Upper lobe of left lung (tissue), 6 donors: ENCODE results near the gene IQSEC1. TPM values are rescaled to one million over a fixed set of nuclear protein-coding genes. Genes with fewer than 3 reads are reported as not detected.

Source experiments
- ATAC-seq, 2 donors: fragments of 200-7000 bp; cut with Tn5 transposase; one replicate each; pipeline ENCODE4 v1.9.1; 2022; ENCODE audit warnings: mild to moderate bottlenecking in 2 of 2, moderate library complexity in 2 of 2; ENCODE audit not compliant: low FRiP score in 2 of 2
- DNase-seq, 2 donors: peaks; one replicate each; pipeline ENCODE4 v3.0.0-alpha.2; 2019 to 2020
- H3K27ac ChIP-seq, 4 donors: fragments of 200-600 bp; sonication (generic); one replicate each; pipeline ENCODE4 v1.5.1; 2016 to 2019
- H3K27me3 ChIP-seq, 4 donors: fragments of 200-600 bp; sonication (generic); one replicate each; pipeline ENCODE4 v1.5.1; 2017 to 2019
- H3K36me3 ChIP-seq, 4 donors: fragments of 200-600 bp; sonication (generic); one replicate each; pipeline ENCODE4 v1.5.1; 2016 to 2019
- H3K4me1 ChIP-seq, 4 donors: fragments of 200-600 bp; sonication (generic); one replicate each; pipeline ENCODE4 v1.5.1; 2018 to 2019
- H3K4me3 ChIP-seq, 4 donors: fragments of 200-600 bp; sonication (generic); one replicate each; pipeline ENCODE4 v1.5.1; 2017 to 2019; ENCODE audit warnings: mild to moderate bottlenecking in 2 of 4, moderate library complexity in 1 of 4
- H3K9me3 ChIP-seq, 4 donors: fragments of 200-600 bp; sonication (generic); one replicate each; pipeline ENCODE4 v1.5.1; 2018 to 2019
- EP300 ChIP-seq, 4 donors: sonication (generic); formaldehyde crosslinking; IDR thresholded peaks; one replicate each; pipeline ENCODE4 v1.5.1; 2017; ENCODE audit warnings: antibody characterized with exemption in 4 of 4, control low read depth in 2 of 4
- POLR2A ChIP-seq, 4 donors: fragments of 450-650 bp; IDR thresholded peaks; one replicate each; pipeline ENCODE4 v1.5.1; 2016 to 2017; ENCODE audit warnings: antibody characterized with exemption in 4 of 4, mild to moderate bottlenecking in 2 of 4
- POLR2AphosphoS5 ChIP-seq, 2 donors: sonication (generic); formaldehyde crosslinking; IDR thresholded peaks; one replicate each; pipeline ENCODE4 v1.5.1; 2017; ENCODE audit warnings: antibody characterized with exemption in 2 of 2
- WGBS, 2 donors: methylation state at CpG; one replicate each; pipeline ENCODE4 v1.1.5; 2017 to 2018; 5-methylcytosine and 5-hydroxymethylcytosine counted together
- total RNA-seq, 6 donors: library from RNA; depleted of rRNA in 4 of 6; stranded (reverse); fragments of >200 nt in 4 of 6; gene quantifications; one replicate each; pipeline versions ENCODE4 v1.1.0 to v1.2.1, GENCODE V29; 2016 to 2021
- TF ChIP-seq, protein P1 (sequence below), 6 experiments: fragments of 450-650 bp in 4 of 6; fragments of 200-600 bp in 2 of 6; sonication (generic) in 2 of 6; IDR thresholded peaks; one replicate each; pipeline ENCODE4 v1.5.1; 2016 to 2019; ENCODE audit warnings: antibody characterized with exemption in 6 of 6
- donor health status: DM: no; HTN: no; CAD: no; lungs with moderate emphysema.
- donor health status: DM: no; HTN: yes; CAD: no; lungs with severe emphysema.

Gene IQSEC1
- total RNA-seq, 6 donors from 2014 or later: 51.1 to 105 (median 81.0) TPM

DNA sequence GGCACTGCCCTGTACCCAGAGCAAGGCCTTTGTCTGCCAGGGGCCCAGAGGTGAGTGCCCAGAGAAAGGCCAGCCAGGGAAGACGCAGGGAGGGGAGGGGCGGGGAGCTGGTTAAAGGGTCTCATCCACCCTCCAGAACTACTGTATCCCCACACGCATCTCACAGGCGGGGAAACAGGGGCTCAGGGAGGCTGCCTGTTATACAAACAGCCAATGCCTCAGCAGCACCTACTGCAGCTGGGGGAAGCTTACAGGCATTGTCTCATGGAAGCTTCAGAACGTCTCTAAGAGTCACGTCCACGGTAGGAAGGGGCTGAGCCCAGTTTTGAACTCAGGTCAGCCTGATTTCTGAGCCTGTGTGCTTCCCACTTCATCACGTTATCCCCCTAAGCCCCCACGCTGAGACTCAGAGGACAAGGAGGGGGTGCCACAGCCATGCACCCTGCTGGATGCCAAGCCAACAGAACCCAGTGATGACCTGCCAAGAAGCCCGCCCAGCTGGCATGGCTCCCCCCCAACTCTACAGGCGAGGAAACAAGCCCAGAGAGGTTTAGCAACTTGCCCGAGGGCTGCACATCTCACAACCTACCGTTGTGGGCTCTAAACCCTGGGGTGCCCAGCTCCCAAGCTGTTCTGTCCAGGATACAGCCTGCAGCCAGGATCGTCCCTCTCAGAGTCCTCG is 54.5 kb downstream of the IQSEC1 start:
- WGBS, 2 donors: 72 to 80% methylated on average over 3 to 15 of the region's 15 CpGs
- ATAC-seq: no peak
- Histone ChIP-seq H3K9me3 (no peaks in the 10 kb centered on the region), H3K4me3 (peak overlapping the region in 1 of 4 donors; percentile 21), H3K27ac (peak overlapping the region in 3 of 4 donors; percentile 93 to 96 (median 94)), H3K27me3 (no peaks in the 10 kb centered on the region), H3K36me3 (no peaks in the 10 kb centered on the region), H3K4me1 (peaks cover 17 to 63% (median 47%) of the 10 kb centered on the region in 4 donors)
- no peak for TF ChIP-seq POLR2AphosphoS5 (IDR thresholded peaks at IDR 0.05)
- no peak for TF ChIP-seq EP300 (IDR thresholded peaks at IDR 0.05)
- TF ChIP-seq POLR2A (IDR thresholded peaks at IDR 0.05): no peak
- TF ChIP-seq, protein P1, sequence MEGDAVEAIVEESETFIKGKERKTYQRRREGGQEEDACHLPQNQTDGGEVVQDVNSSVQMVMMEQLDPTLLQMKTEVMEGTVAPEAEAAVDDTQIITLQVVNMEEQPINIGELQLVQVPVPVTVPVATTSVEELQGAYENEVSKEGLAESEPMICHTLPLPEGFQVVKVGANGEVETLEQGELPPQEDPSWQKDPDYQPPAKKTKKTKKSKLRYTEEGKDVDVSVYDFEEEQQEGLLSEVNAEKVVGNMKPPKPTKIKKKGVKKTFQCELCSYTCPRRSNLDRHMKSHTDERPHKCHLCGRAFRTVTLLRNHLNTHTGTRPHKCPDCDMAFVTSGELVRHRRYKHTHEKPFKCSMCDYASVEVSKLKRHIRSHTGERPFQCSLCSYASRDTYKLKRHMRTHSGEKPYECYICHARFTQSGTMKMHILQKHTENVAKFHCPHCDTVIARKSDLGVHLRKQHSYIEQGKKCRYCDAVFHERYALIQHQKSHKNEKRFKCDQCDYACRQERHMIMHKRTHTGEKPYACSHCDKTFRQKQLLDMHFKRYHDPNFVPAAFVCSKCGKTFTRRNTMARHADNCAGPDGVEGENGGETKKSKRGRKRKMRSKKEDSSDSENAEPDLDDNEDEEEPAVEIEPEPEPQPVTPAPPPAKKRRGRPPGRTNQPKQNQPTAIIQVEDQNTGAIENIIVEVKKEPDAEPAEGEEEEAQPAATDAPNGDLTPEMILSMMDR (IDR thresholded peaks at IDR 0.05): no peak
- no peak for DNase-seq

DNA sequence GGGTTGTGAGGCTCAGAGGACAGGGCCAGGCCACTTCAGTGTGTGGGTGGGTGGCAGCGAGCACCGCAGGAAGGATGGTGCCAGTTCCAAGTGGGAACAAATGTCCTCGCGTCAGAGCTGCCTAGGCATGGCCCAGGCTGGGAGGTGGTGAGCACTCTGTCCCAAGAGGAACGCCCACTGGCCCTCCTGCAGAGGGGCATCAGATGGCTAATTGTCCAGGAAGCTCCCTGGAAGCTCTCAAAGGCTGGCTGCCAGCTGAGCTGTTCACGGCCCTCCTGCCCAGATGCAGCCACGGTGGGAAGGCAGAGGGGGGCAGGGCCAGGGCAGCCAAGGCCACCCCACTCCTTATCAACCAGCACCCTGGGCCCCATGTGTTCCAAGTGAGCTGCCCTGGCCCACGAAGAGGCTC is 55.2 kb downstream of the IQSEC1 start:
- H3K36me3 ChIP-seq: no peaks in the 10 kb centered on the region
- ATAC-seq: no peak
- 0 to 51% methylated on average over 1 to 8 of the region's 8 CpGs for WGBS, 2 donors
- no peak overlapping the region for H3K4me3 ChIP-seq
- peaks cover 17 to 67% (median 49%) of the 10 kb centered on the region in 4 donors for H3K4me1 ChIP-seq
- peak overlapping the region in 3 of 4 donors; percentile 93 to 96 (median 94) for H3K27ac ChIP-seq
- DNase-seq: no peak
- H3K27me3 ChIP-seq: no peaks in the 10 kb centered on the region
- no peaks in the 10 kb centered on the region for H3K9me3 ChIP-seq
- TF ChIP-seq POLR2A (IDR thresholded peaks at IDR 0.05): peak in 1 of 4 donors; percentile 16
- no peak for TF ChIP-seq EP300 (IDR thresholded peaks at IDR 0.05)

DNA sequence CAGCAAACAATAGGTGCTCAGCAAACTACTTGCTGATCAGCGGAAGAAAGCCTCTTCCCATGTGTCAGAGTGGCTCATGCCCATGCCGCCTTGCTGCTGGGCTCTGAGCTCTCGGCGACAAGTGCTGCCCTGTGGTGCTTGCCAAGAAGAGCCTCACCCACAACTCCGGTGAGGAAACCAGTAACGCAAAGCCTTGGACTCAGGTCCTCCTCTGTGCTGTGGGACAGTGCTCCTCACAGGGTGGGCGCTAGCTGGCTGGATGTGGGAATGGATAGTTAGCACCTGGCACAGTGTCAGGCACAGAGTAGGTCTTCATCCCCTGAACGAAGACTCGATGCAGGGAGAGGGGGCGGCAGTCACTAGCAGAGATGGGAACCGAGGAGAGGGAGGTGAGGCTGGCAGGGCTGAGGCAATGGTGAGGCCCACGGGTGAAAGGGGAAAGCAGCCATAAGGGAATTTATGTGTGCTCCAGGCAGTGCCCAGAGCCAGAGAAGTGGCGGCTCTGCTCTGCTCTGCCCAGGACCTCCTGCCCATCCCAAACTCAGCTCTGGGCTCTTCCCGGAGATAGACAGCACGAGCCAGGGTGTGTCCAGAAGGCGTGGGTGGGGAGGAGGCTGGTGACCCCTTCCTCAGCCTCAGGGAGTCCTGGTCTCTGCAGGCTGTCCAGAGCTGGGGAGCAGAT is 55.7 kb downstream of the IQSEC1 start:
- TF ChIP-seq EP300 (IDR thresholded peaks at IDR 0.05): no peak
- TF ChIP-seq, protein P1 (IDR thresholded peaks at IDR 0.05): no peak
- no peak for TF ChIP-seq POLR2A (IDR thresholded peaks at IDR 0.05)
- TF ChIP-seq POLR2AphosphoS5 (IDR thresholded peaks at IDR 0.05): no peak
- Histone ChIP-seq H3K4me1 (peaks cover 19 to 72% (median 48%) of the 10 kb centered on the region in 4 donors), H3K9me3 (no peaks in the 10 kb centered on the region), H3K4me3 (no peak overlapping the region), H3K27ac (peak overlapping the region in 3 of 4 donors; percentile 93 to 96 (median 94)), H3K27me3 (no peaks in the 10 kb centered on the region), H3K36me3 (no peaks in the 10 kb centered on the region)
- DNase-seq (no peak), ATAC-seq (no peak)
- WGBS, 2 donors: 80 to 83% methylated on average over 11 to 16 of the region's 16 CpGs

DNA sequence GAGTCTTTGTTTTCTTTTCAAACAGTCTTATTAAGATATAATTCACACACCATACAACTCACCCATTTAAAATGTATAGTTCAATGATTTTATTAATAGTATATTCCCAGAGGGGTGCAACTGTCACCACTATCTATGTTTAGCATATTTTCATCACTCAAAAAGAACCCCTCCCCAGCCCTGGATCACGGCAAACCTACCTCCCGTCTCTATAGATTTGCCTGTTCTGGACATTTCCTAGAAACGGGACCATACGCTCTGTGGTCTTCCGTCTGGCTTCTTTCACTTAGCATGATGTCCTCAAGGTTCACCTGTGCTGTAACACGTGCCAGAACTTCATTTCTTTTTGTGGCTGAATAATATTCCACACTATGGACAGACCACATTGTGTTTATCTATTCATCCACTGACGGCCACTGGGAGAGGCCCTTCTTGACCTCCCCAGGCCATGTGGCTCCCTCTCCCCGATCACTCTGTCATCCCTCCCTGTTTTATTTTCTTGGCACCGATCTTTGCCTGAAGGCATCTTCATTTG is 56.4 kb downstream of the IQSEC1 start:
- Histone ChIP-seq H3K27ac (peak overlapping the region; percentile 93 to 96 (median 94)), H3K4me1 (peaks cover 23 to 73% (median 46%) of the 10 kb centered on the region in 4 donors), H3K9me3 (no peaks in the 10 kb centered on the region), H3K4me3 (peak overlapping the region in 2 of 4 donors; percentile 39 to 40), H3K36me3 (no peaks in the 10 kb centered on the region), H3K27me3 (no peaks in the 10 kb centered on the region)
- WGBS, 2 donors: 81 to 82% methylated on average over 9 of the region's 9 CpGs
- DNase-seq (no peak), ATAC-seq (no peak)
- TF ChIP-seq, protein P1 (IDR thresholded peaks at IDR 0.05): no peak
- TF ChIP-seq EP300 (IDR thresholded peaks at IDR 0.05): no peak
- TF ChIP-seq POLR2AphosphoS5 (IDR thresholded peaks at IDR 0.05): no peak
- no peak for TF ChIP-seq POLR2A (IDR thresholded peaks at IDR 0.05)

DNA sequence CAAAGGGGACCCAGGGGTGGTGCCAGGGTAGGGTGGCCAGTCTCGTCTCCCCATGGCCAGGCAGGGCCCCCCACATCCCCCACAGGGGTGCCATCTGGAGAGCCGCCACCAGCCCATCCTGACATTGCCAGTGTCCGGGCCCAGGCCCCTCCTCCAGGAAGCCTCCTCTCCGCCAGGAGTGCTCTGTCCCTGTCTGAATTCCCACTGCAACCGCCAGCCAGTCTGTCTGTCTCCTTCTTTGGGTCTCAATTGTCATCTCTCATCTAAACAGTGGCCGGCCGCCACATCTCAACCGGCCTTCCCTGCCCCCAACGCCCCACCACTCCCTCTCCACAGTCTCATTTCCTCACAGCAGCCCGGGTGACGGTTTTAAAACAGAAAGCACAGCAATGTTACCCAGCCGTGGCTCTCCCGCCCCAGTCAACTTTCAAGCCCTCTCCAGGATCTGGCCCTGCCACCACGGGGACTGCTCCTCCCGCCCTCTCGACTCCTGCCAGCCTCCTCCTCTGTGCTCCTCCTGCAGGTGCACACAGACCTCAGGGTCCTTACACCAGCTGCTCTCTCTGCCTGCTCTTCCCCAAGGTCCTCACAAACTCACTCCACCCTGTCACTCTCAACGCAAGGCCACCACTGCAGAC is 57.0 kb downstream of the IQSEC1 start:
- ATAC-seq: peak; percentile 11 to 53
- peak overlapping the region; percentile 93 to 96 (median 94) for H3K27ac ChIP-seq
- WGBS, 2 donors: 12 to 13% methylated on average over 15 to 17 of the region's 17 CpGs
- TF ChIP-seq EP300 (IDR thresholded peaks at IDR 0.05) (no peak), POLR2AphosphoS5 (IDR thresholded peaks at IDR 0.05) (peak; percentile 46 to 67), POLR2A (IDR thresholded peaks at IDR 0.05) (peak in 2 of 4 donors; percentile 23 to 67)
- TF ChIP-seq, protein P1 (IDR thresholded peaks at IDR 0.05): peak in 4 of 6 experiments; percentile 9 to 17 (median 12)
- peak overlapping the region in 3 of 4 donors; percentile 25 to 40 (median 39) for H3K4me3 ChIP-seq
- no peaks in the 10 kb centered on the region for H3K27me3 ChIP-seq
- H3K36me3 ChIP-seq: no peaks in the 10 kb centered on the region
- peak in 1 of 2 donors; percentile 78 for DNase-seq
- peaks cover 24 to 78% (median 50%) of the 10 kb centered on the region in 4 donors for H3K4me1 ChIP-seq
- no peaks in the 10 kb centered on the region for H3K9me3 ChIP-seq
